Mucosa of gallbladder (tissue), 1 donor: Measurements from ENCODE around the gene LRRC7. TPM values are rescaled to one million over a fixed set of nuclear protein-coding genes. Genes with fewer than 3 reads are reported as not detected.
"Not testable (repeated sequence)": the region's sequence is repeated elsewhere in the genome, so short reads cannot be mapped to it uniquely, and the experiment has no call there.

Experiments used
- DNase-seq: peaks from one replicate; pipeline ENCODE4 v3.0.0-alpha.2; 2020; ENCODE audit warnings: low spot score
- total RNA-seq: library from RNA; stranded (reverse); gene quantifications from one replicate; pipeline ENCODE4 v1.2.1, GENCODE V29; 2021
- donor health status: DM: no; HTN: no; CAD: no.

The LRRC7 gene
- total RNA-seq, 1 donor from 2014 or later: 4.1 TPM

DNA sequence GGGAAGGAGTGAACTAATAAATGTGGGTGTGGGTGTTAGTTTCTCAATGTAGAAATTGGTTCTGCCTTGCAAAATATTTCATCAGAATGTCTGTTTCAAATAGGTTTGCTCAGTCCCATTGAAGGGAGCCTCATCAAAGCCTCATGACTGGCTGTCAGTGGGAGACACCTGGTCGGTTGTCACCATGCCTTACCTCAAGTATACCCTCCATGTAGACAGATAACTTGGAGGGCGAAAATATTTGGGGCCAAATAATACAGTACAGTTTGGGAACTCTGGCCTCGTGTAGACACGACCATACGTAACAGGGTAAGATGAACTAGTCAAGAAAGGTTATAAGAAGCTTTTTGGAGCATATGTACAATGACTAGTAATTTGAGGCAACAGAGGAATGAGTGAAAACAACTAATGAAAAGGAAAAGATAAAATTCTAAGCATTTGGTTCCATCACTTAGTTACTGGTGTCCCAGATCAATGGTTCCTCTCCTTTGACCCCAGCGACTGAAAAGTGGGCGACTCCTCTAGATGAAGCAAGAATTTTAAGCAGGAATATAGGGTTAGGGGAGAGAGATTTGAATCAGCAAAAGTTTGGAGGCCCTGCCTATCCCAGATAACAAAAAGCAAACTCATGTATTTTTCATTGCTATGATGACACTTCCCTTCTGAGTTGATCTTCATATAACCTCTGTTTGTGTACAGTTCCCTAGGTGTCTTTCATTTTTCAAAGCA, 473.8 kb downstream of the LRRC7 start:
- DNase-seq: no peak

DNA sequence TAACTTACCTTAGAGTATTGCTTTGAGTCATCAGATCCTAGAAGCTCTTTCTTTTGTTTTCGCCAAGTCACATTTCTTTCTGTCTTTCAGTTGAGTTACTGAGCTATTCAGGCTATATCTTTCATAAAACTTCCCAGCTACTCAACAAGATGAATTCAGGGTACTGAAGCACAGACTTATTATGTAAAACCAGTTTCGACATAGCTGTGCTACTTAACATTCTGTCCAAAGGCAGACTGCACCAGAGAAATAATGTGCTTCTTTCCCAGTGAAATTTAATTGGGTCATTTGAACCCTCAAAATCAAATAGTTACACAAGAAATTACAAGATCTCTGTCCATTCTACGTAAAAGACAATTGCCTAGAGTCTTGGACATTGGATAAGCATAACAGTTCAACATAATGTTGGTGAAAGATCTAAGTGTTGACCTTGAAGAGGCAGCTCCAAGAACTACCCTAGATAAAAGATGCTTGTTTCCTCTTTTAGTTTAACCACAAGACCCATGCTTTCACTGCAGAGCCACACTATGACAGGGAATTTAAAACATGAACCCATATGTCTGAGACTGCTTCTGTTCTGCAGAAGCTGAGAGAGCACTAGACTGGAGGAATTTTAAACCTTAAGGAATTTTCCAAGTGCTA, 474.5 kb downstream of the LRRC7 start:
- no peak for DNase-seq

DNA sequence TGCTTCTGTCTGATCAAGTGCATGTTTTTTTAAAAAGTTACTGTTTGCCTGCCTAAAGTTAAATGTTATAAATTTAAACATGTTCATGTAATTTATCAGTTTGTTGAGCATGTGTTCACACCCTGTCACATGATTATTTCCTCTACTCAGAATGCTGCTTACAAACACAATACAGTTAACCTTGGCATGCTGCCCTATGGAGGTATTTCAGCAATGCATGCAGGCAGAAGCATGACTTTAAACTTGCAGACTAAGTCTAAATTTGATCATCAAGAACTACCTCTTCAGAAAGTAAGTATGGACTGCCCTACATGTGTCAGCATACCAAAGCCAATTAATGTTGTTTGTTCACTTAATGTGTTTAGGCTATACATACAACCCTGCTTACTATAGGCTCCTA, 476.1 kb downstream of the LRRC7 start:
- no peak for DNase-seq

DNA sequence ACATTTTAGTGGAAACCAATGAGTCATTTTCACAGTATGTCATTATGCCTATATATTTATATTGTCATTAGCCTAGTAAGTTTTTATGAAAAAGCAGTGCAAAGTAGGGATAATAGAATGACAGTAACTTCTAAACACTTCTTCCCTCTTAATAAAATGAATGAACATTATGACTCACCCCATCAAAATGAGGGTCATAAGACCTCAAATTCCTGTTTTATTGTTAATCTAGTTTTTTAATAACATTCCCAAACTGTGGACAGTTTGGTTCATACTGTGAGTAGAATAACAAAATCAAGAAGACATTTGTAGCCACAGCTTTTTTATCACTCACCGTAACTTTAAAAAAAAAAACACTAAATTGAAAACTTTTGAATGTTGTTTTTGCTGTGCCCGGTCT, 477.1 kb downstream of the LRRC7 start:
- no peak for DNase-seq

DNA sequence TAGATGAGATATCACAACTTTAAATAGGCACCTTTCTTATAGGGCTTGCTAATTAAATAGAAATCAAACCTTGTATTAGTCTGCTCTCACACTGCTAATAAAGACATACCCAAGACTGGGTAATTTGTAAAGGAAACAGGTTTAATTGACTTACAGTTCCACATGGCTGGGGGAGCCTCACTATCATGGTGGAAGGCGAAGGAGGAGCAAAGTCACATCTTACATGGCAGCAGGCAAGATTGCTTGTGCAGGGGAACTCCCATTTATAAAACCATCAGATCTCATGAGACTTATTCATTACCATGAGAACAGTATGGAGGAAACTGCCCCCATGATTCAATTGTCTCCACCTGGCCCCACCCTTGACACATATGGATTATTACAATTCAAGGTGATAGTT, 477.9 kb downstream of the LRRC7 start:
- not testable (repeated sequence) for DNase-seq

DNA sequence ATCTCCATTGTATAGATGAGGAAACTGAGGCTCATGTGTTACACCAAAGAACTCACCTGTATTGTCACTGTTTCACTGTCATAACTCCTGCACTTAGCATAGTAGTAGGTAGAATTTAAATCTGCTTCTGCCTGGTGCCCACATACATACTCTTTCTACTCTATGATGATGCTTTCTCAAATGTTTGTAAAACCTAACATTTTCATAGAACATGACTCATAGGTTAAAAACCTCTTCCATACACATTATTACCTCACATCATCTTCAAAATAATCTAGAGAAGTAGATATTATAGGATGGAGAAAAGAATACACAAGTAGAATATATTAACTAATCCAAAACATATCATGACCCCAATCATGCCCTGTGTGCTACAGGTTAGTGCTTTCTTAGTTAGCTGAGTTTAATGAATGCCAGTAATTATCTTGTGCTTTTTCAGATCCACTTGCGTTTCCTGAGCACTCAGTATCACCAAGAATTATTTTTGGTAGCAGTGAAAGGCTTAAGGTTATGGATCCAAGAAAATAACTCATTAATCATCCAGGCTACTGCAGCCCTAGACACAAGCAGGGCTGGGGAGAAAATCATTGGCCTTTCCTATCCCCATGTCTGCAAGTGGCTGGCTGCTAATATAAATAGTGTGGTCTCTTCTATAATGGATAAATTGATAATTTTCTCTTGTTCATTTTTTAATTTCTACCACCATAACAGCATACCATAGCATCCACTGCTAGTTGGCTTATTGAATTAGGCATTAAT, 480.8 kb downstream of the LRRC7 start:
- DNase-seq: no peak

DNA sequence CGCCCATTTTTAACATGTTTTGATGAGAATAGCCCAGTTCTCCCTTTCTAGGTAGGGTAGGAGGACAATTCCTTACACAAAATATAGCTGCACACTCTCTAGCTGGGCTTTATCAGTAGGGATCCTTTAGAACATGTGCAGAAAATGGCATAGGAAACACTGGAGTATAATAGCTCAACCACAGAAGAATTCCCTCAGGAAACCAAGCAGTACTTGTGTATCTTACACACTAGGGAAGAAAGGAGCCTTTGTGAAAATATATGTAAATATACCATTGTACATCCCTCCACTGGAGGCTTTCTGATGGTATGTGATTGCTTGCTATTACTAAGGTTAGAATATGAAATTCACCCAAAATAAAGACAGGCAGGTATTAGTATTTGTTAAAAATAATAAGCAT, 484.2 kb downstream of the LRRC7 start:
- no peak for DNase-seq

DNA sequence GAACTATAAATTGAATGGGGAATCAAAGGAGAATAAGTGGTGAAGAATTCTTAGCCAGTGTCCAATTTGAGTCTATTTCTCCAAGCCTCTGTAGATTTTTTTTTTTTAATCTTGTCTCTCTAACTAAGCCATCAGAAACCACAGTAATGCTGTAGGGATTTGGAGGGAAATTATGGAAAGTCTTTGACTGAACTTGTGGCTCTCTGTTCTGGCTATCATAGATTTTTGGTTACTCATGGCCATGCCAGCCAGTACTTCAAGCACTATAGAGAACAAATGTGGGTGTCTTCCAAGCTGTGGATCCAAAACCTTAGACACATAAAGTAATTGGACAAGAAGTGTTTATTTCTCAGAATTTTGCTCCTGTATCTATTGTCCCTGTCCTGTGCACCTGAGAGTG, 489.8 kb downstream of the LRRC7 start:
- DNase-seq: no peak

DNA sequence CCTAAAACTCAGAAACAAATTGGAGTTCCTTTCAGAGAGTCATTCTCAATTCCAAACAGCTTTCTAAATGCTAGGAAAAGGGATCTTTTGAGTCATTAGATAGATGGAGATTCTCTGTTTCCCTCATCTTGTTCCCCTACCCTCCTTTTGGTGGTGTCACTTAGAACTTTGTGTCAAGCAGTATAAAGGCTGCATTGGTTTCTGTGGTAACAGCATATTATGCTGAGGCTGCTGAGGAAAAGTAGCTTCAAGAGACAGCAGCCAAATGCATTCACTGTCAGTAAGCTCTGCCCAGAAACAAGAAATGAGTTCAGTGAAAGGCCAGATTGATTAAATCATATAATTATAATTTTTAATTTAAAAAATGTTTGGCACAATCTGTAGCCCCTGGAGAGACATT, 493.5 kb downstream of the LRRC7 start:
- DNase-seq: no peak

DNA sequence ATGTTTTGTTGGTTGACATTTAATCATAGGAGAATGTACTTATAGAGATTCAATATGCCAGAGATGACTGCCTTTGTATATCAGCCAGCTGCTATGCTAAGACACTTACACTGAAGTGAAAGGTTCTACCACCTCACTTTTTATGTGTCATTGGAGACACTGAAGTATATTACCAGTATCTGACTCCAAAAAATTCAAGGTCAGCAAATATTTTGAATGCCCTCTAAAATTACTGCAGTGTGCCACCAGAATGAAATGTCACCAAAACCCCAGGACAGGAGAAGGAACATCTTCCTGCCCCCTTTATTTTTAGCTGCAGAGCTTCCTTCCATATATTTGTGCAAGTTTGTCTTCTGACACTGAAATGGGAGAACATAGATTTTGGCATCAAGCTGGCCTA, 496.1 kb downstream of the LRRC7 start:
- no peak for DNase-seq

DNA sequence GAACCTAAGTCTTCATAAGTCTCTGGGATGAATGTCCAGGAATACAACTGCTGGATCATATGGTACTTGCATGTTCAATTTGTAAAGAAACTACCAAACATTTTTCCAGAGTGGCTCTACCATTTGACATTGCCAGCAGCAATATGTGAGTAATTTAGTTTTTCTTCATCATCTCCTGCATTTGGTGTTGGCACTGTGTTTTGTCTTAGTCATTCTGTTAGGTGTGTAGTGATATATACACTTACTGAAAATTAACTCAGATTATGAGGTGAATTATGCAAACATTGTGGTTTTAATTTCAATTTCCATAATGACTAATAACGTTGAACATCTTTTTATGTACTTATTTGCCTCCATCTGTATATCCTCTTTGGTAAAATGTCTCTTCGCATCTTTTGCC, 499.0 kb downstream of the LRRC7 start:
- no peak for DNase-seq

DNA sequence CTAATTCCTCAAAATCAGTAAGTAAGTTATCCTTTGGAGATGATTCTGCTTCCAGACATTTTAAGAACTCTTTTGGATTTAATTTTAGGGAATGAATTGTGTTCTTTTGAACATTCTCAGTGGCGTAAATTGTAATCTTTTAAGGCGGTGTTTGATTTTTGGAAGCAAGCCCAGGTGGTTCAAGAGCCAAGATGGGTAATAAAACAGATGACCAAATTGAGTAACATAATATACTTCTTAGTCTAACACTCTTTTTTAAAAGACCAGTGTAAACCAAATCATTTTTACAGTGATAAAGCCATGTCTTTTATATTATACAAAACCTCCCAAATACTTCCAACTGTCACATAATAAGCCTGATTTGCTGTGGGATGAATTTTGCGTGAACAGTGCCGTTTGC, 503.9 kb downstream of the LRRC7 start:
- peak; percentile 20 for DNase-seq

DNA sequence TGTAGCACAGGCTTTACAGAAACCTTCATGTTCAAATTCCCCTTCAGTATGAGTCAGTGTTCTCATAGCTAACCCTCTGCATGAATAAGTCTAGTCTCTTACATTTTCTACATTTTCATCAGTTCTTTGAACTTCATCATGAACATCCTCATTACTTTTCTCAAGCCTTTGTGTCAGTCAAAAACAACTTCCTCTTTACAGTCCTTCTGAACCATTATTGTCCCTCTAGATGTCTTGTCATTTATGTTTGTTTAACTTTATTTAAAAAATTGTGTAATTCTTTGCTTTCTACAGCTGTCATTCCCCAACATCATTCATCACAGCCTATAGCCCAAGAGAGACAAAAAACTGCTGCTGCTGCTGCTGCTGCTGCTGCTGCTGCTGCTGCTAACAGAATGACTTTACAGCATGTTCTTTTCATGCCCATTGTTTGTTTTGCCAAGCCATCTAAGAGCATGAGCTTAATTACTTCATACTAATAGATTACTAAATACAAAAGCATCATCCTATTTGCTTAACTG, 504.6 kb downstream of the LRRC7 start:
- DNase-seq: no peak

DNA sequence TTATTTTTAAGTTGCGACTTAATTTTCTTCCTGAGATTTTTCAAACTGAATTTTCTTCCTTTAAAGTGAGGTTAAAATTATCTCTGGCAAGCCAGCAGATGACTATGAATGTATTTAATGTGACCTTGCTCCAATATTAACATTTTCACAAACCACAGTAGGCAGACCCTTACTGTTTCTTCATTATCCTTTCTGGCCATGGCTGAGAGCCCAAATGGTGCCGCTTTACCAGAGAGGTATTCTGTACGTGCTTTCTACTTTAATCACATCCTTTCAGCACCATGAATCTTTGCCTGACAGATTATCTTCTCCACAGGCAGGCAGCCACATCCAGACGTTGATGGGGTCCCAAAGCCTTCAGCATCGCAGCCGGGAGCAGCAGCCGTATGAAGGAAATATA, 508.0 kb downstream of the LRRC7 start:
- no peak for DNase-seq

DNA sequence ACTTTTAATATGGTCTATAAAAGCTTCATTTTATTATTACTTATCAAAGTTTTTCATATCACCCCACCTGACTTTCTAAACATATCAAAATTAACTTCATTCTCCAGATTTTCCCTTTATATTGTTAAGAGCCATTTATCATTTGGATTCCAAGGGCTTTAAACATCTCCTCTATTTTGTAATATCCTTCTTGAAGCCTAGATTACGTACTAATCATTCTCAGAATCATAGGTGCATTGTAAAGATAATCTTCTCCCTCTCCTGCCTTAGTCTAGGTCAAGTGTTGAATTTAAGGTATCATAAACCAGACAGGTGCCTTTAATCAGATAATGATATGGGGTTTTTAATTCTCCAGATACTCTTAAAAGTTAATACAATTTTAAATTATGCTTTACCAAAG, 509.3 kb downstream of the LRRC7 start:
- no peak for DNase-seq

DNA sequence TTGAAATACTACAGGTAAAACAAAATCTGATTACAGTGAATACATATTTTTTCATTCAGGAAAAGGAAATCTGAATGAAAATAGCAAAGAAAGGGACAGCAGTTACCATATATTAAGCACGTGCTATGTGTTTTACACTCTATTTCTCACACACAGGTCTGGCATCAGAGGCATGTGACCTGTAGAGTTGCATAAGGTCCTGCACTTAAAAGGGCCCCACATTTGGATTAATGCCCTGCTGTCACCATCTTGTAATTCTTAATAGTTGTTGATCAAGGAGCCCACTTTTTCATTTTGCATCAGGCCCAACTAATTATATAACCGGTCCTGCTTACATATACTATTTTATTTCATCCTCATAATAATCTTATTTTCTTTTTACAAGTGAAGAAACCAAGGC, 511.8 kb downstream of the LRRC7 start:
- DNase-seq: no peak

DNA sequence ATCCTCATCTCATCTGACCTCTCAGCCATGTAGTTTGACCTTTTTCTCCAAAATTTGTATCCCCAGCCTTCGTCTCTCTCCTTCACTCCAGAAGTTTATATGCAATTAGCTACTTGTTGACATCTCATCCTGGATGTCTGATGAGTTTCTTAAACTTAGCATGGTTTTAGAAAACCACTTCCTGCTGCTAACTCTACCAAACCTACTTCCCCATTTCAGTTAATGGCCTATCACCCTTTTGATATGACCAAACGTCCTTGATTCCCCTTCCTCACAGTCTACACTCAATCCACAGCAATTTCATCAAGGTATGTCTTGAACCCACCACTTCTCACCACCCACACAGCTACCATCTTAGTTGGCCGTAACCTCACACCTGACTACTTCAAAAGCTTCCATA, 515.8 kb downstream of the LRRC7 start:
- DNase-seq: no peak

DNA sequence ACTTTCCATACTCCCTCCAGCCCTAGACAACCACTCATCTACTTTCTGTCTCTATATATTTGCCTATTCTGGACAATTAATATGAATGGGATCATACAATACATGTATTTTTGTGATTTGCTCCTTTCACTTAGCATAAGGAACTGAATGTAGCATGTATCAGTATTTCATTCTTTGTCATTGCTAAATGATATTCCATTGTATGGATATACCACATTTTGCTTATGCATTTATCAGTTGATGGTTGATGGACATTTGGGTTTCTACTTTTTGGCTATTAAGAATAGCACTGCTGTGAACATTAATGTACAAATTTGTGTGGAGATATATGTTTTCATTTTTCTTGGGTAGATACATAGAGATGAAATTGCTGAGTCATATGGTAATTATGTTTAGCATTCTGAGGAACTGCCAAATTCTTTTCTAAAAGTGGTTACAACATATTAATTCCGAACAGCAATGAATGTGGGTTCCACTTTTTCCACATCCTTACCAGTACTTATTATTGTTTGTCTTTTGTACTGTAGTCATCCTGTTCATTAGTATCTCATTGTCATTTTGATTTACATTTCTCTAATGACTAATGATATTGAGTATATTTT, 516.7 kb downstream of the LRRC7 start:
- no peak for DNase-seq

DNA sequence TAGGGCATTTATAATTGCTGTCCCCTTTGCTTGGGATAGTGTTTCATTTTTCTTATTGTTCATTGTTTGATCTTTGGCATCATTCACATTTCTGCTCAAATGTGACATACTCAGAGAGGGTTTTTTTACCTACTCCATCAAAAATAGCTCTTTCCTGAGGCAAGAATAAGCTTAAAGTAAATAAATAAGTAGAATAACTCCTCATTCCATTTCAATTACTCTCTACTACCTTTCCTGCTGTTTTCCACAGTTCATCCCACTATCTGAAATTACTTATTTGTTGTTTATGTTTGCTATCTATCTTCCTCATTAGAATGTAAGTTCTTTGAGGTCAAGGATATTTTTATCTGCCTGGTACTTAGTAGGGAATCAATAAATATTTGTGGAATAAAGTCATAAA, 517.8 kb downstream of the LRRC7 start:
- DNase-seq: no peak

DNA sequence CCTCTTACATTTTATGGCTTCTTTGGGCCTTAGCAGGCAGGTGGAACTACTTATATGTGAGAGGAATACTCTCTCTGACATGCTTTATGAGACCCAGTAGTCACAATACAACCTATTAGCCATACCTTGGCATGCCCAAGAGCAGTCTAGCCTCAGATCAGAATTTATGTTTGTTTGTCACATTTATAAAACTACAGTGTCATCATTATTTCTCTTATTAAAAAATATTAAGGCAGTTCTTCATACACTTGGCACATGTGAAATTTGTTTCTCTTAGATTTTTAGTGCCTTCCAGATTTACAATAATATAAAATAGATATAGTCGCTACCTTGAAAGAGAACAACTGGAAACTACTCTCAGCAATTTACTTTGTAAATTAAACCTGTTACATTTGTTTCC, 519.2 kb downstream of the LRRC7 start:
- DNase-seq: no peak

DNA sequence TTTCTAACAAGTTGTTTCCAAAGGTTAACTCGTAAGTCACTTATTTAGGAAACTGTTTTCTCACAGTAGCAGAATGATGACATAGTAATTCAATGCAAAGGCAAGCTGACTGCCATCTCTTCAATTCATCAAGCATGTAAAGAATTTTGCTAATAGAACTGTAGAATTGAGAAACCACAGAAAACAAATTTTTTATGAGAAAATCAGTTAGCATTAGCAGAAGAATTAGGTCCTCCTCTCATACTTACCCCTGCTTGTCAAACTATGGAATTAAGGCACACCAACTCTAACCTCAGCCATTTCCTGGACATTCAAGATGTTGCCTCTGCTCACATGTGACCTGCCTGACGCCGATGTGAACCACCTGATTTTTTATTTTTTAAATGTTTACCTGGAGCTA, 522.4 kb downstream of the LRRC7 start:
- DNase-seq: no peak

DNA sequence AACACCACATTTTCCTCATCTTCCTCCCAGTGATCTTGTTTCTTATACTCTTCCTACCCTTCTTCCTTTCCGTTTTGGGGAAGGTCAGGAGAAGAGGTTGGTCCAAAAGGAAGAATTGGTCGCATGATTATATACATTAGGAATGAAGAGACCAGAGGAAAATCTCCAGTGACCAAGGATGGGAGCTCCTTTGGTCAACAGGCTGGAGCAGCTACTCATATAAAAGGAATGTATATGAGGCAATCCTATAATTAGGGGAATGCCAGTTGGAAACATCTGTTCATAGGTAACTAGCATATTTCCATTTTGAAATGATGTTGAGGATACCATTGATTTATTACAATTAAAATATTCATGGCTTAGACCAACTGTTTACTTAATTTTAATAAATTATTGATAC, 523.2 kb downstream of the LRRC7 start:
- DNase-seq: no peak
